HG03354 (cell line): ENCODE measurements around the gene LTN1.
"Not testable (repeated sequence)": the region's sequence is repeated elsewhere in the genome, so short reads cannot be mapped to it uniquely, and the experiment has no call there.

ENCODE experiments used
- ATAC-seq: cut with Tn5 transposase; IDR thresholded peaks from one replicate; pipeline ENCODE4 v1.9.1; 2021; ENCODE audit warnings: mild to moderate bottlenecking; ENCODE audit not compliant: unreplicated experiment, poor library complexity, severe bottlenecking

Gene LTN1

GRCh38 chr21:28936721-28937120 lies 56.0 kb downstream of the LTN1 start:
- no peak for ATAC-seq

GRCh38 chr21:28936036-28936435 lies 56.6 kb downstream of the LTN1 start:
- ATAC-seq = no peak

- ATAC-seq = no peak
Measured at GRCh38 chr21:28932717-28933116, 60.0 kb downstream of the LTN1 start.

- not testable (repeated sequence) for ATAC-seq
Measured at GRCh38 chr21:28931708-28932372, 60.8 kb downstream of the LTN1 start.

GRCh38 chr21:28928578-28929420 lies 63.9 kb downstream of the LTN1 start:
- no peak for ATAC-seq

GRCh38 chr21:28927130-28927529 lies 65.5 kb downstream of the LTN1 start:
- no peak for ATAC-seq

- no peak for ATAC-seq
Measured at GRCh38 chr21:28923439-28923975, 69.2 kb downstream of the LTN1 start.

GRCh38 chr21:28922368-28922767 lies 70.3 kb downstream of the LTN1 start:
- no peak for ATAC-seq

GRCh38 chr21:28916150-28916893 lies 76.4 kb downstream of the LTN1 start:
- no peak for ATAC-seq

- no peak for ATAC-seq
Measured at GRCh38 chr21:28913071-28913470, 79.6 kb downstream of the LTN1 start.

GRCh38 chr21:28910280-28910887 lies 82.3 kb downstream of the LTN1 start:
- no peak for ATAC-seq

- ATAC-seq = no peak
Measured at GRCh38 chr21:28908351-28908750, 84.3 kb downstream of the LTN1 start.

GRCh38 chr21:28906841-28907240 lies 85.8 kb downstream of the LTN1 start:
- no peak for ATAC-seq

- ATAC-seq = no peak
Measured at GRCh38 chr21:28906236-28906635, 86.4 kb downstream of the LTN1 start.

- ATAC-seq = no peak
Measured at GRCh38 chr21:28904961-28905435, 87.7 kb downstream of the LTN1 start.

GRCh38 chr21:28903448-28903847 lies 89.2 kb downstream of the LTN1 start:
- no peak for ATAC-seq

GRCh38 chr21:28900481-28900880 lies 92.2 kb downstream of the LTN1 start:
- ATAC-seq = no peak

GRCh38 chr21:28899744-28900143 lies 92.9 kb downstream of the LTN1 start:
- no peak for ATAC-seq

- no peak for ATAC-seq
Measured at GRCh38 chr21:28899220-28899619, 93.5 kb downstream of the LTN1 start.

GRCh38 chr21:28893687-28894086 lies 99.0 kb downstream of the LTN1 start:
- no peak for ATAC-seq
